22Rv1 (cell line): Measurements from ENCODE around the gene TADA3.

ENCODE experiments used
- CTCF ChIP-seq: fragments of 450-650 bp; IDR thresholded peaks from 2 replicates; pipeline ENCODE4 v1.5.1; 2017; ENCODE audit warnings: mild to moderate bottlenecking
- ZFX ChIP-seq: fragments of 450-650 bp; IDR thresholded peaks from 2 replicates; pipeline ENCODE4 v1.6.1; 2017; ENCODE audit warnings: antibody characterized with exemption, borderline replicate concordance

- TF ChIP-seq CTCF = no peak
- no peak for TF ChIP-seq ZFX
These were observed 42.5 kb upstream of the TADA3 start for GRCh38 chr3:9834520-9835380.
